Psoas muscle (tissue), 8 donors: ENCODE measurements around the gene TCOF1. TPM values are rescaled to one million over a fixed set of nuclear protein-coding genes. Genes with fewer than 3 reads are reported as not detected.

ENCODE experiments used
- ATAC-seq, 4 donors: fragments of 200-7000 bp; cut with Tn5 transposase; one replicate each; pipeline ENCODE4 v1.9.1; 2020; ENCODE audit warnings: moderate library complexity in 3 of 4, mild to moderate bottlenecking in 2 of 4
- DNase-seq, 2 donors: peaks; one replicate each; pipeline ENCODE4 v3.0.0-alpha.2; 2020
- H3K27ac ChIP-seq: fragments of 200-600 bp; one replicate; pipeline ENCODE4 v1.8.0; 2022
- H3K27me3 ChIP-seq, 3 donors: fragments of 200-600 bp in 1 of 3; one replicate each; pipeline versions ENCODE4 v1.6.1 to v1.8.0; 2013 to 2022; ENCODE audit warnings: low read length in 2 of 3, mild to moderate bottlenecking in 2 of 3, moderate library complexity in 1 of 3; ENCODE audit not compliant: insufficient read depth in 3 of 3
- H3K36me3 ChIP-seq, 2 donors: fragments of 200-600 bp in 1 of 2; one replicate each; pipeline versions ENCODE4 v1.6.1 to v1.8.0; 2013 to 2022; ENCODE audit warnings: low read depth in 1 of 2, mild to moderate bottlenecking in 1 of 2, moderate library complexity in 1 of 2; ENCODE audit not compliant: insufficient read depth in 1 of 2
- H3K4me1 ChIP-seq: fragments of 200-600 bp; one replicate; pipeline ENCODE4 v1.8.0; 2022
- H3K4me3 ChIP-seq: fragments of 200-600 bp; one replicate; pipeline ENCODE4 v1.8.0; 2022; ENCODE audit warnings: mild to moderate bottlenecking
- H3K9me3 ChIP-seq: fragments of 200-600 bp; one replicate; pipeline ENCODE4 v1.8.0; 2022
- CTCF ChIP-seq: fragments of 200-600 bp; IDR thresholded peaks from one replicate; pipeline ENCODE4 v1.8.0; 2022; ENCODE audit warnings: antibody characterized with exemption
- WGBS, 3 donors: extraction: QIAGEN DNeasy Blood & Tissue Kit; methylation state at CpG; one replicate each; pipeline versions ENCODE4 v1.1.6 to v1.1.7; 2013; 5-methylcytosine and 5-hydroxymethylcytosine counted together
- intact Hi-C, 2 donors: fragments of 100-400 bp; cut with DNase I; formaldehyde crosslinking; loops; one replicate each; pipeline versions ENCODE4 v1.11.0 to v1.14.2; 2022
- polyA plus RNA-seq, 3 donors: library from polyadenylated mRNA; stranded (reverse); fragments of 200-250 nt; gene quantifications; one replicate each; pipeline ENCODE4 v1.2.3, GENCODE V29; 2013
- total RNA-seq, 4 donors: library from RNA; stranded (reverse); fragmentation: NEBNext Ultra II Directional in 2 of 4; extraction: Animal tissue kit (Norgen Biotek cat#: 25700) in 2 of 4; gene quantifications; one replicate each; pipeline versions ENCODE4 v1.2.1 to v1.2.4, GENCODE V29; 2021 to 2023
- donor health status: healthy with polysubstance abuse.
- donor health status: DM: no; HTN: no; CAD: no; lungs with moderate emphysema.
- donor health status: Bipolar disorder and iron deficiency.
- donor health status: healthy.
- donor health status: DM: yes; HTN: yes; CAD: no.
- donor health status: DM: no; HTN: no; CAD: no.
- donor health status: DM: no; HTN: no; CAD: no.
- donor health status: DM: yes; HTN: yes; CAD: no.

TCOF1 gene
- total and polyA plus RNA-seq, 7 donors = 18.3 to 26.7 (median 24.2) TPM

DNA sequence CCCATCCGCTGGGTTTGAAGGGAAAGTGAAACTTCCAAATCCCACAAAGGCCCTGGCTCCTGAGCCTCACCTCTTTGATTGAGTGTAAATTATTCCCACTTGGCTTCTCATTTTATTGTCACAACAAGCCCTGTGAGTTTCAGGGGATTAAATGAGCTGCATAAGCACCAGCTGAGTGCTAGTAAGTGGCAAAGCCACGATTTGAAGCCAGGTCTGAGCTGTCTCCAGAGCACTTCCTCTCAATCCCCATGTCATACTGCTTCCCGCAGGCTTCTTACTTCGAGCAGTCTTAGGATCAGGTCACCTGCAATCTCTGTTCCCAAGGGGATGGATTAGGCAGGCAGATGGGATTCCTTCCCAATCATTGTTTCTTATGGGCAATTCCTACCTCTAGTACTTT, 74.1 kb downstream of the TCOF1 start:
- no peak for TF ChIP-seq CTCF
- WGBS, 3 donors = 35 to 43% (median 42%) methylated on average over 4 of the region's 4 CpGs
- H3K27ac ChIP-seq = no peak overlapping the region
- no peaks in the 10 kb centered on the region for H3K4me1 ChIP-seq
- no peaks in the 10 kb centered on the region for H3K36me3 ChIP-seq
- ATAC-seq (no peak), DNase-seq (no peak)
- H3K4me3 ChIP-seq = no peak overlapping the region
- no peaks in the 10 kb centered on the region for H3K9me3 ChIP-seq
- intact Hi-C loops = loop anchor here in 1 of 2 donors (2.0 to 10.0 kb wide), 3 partner anchors 23 to 157 kb away; no protein-coding TSS in a partner anchor
- H3K27me3 ChIP-seq = no peaks in the 10 kb centered on the region

GRCh38 chr5:150434464-150434863, 77.0 kb downstream of the TCOF1 start:
- no peaks in the 10 kb centered on the region for H3K36me3 ChIP-seq
- no peaks in the 10 kb centered on the region for H3K4me1 ChIP-seq
- DNase-seq (no peak), ATAC-seq (no peak)
- H3K27ac ChIP-seq = no peak overlapping the region
- no peaks in the 10 kb centered on the region for H3K9me3 ChIP-seq
- H3K4me3 ChIP-seq = no peak overlapping the region
- H3K27me3 ChIP-seq = no peaks in the 10 kb centered on the region
- intact Hi-C loops = loop anchor here in 1 of 2 donors (5.0 to 10.0 kb wide), 2 partner anchors 37 to 160 kb away; no protein-coding TSS in a partner anchor
- WGBS, 3 donors = 45 to 58% (median 47%) methylated on average over 6 of the region's 6 CpGs
- TF ChIP-seq CTCF = no peak

DNA sequence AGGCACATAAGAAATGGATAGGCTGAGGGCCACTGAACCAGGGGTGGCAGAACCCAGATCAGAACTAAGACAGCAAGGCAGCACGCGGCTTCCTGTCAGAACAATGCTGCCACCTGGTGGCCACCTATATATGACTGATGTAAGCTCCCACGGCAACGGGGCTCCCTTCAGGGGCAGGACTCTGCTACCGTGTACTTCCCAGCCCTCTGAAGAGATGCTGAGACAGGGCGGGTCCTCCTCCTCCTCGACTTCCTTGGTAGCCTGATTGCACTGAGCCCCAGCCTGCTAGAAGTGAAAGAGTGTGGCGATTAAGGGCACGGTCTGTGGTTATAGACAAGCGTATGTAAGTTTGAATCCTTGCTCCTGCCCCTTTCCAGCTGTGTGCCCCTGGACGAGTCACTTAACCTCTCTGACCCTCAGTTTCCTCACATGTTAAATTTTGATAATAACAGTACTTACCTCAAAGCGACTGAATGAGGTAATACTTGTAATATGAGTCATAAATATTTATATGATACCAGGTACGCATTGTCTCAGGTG, 78.7 kb downstream of the TCOF1 start:
- no peak overlapping the region for H3K4me3 ChIP-seq
- H3K36me3 ChIP-seq = no peaks in the 10 kb centered on the region
- H3K27me3 ChIP-seq = no peaks in the 10 kb centered on the region
- peak; percentile 96 for TF ChIP-seq CTCF
- DNase-seq (peak; percentile 83 to 89), ATAC-seq (peak; percentile 89 to 97 (median 94))
- no peaks in the 10 kb centered on the region for H3K4me1 ChIP-seq
- intact Hi-C loops = loop anchor here in 1 of 2 donors (2.0 to 10.0 kb wide), 3 partner anchors 77 to 305 kb away; no protein-coding TSS in a partner anchor
- WGBS, 3 donors = 18 to 24% (median 19%) methylated on average over 13 of the region's 13 CpGs
- no peak overlapping the region for H3K27ac ChIP-seq
- no peaks in the 10 kb centered on the region for H3K9me3 ChIP-seq

GRCh38 chr5:150438873-150439546, 81.5 kb downstream of the TCOF1 start:
- WGBS, 3 donors = 52 to 57% (median 54%) methylated on average over 4 of the region's 4 CpGs
- H3K27me3 ChIP-seq = no peaks in the 10 kb centered on the region
- ATAC-seq = no peak
- DNase-seq = no peak
- peak; percentile 33 for TF ChIP-seq CTCF
- no peak overlapping the region for H3K27ac ChIP-seq
- no peaks in the 10 kb centered on the region for H3K9me3 ChIP-seq
- H3K36me3 ChIP-seq = peaks cover 0 to 12% of the 10 kb centered on the region in 2 donors
- H3K4me1 ChIP-seq = peaks cover 20% of the 10 kb centered on the region
- intact Hi-C loops = loop anchor here in 1 of 2 donors (10.0 kb wide), 1 partner anchor 164 kb away; no protein-coding TSS in a partner anchor
- no peak overlapping the region for H3K4me3 ChIP-seq
